ENCODE results near the gene COL16A1.

DNA sequence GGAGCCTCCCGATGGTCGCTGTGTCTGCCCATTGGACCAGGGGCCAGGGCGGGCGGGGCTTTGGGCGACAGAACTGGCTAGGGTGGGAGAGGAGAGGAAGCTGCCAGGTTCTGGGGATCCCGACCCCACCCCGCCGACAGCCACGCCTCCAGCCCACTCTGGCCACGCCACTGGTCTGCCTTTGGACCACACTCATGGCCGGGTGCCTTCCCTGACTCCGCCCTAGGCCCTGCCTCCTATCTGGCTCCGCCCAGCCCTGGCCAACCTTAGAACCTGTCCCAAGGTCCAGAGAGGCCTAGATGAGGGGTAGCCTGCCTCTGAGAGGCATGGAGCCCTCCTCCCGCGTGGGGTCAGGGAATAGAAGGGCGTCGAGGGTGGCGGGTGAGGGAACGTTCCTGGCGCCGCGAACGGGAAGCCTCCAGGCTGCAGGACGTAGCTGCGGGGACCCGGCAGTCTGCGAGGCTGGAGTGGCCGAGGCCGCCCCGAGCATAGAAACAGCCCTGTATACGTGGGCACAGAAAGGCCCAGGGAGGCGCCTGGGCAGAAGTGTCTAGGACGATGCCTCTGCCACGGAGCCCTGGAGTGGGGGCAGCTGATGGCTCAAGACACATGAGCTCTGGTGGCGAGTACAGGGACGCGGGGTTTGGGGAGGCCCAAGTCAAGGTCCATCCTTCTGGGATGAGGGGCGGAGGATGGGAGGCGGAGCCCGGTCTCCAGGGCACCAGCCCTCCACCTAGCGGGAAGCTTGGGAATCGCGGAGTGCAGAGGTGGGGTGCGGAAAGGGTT is 11.5 kb upstream of the COL16A1 start:
- TF ChIP-seq, protein P1, sequence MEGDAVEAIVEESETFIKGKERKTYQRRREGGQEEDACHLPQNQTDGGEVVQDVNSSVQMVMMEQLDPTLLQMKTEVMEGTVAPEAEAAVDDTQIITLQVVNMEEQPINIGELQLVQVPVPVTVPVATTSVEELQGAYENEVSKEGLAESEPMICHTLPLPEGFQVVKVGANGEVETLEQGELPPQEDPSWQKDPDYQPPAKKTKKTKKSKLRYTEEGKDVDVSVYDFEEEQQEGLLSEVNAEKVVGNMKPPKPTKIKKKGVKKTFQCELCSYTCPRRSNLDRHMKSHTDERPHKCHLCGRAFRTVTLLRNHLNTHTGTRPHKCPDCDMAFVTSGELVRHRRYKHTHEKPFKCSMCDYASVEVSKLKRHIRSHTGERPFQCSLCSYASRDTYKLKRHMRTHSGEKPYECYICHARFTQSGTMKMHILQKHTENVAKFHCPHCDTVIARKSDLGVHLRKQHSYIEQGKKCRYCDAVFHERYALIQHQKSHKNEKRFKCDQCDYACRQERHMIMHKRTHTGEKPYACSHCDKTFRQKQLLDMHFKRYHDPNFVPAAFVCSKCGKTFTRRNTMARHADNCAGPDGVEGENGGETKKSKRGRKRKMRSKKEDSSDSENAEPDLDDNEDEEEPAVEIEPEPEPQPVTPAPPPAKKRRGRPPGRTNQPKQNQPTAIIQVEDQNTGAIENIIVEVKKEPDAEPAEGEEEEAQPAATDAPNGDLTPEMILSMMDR (IDR thresholded peaks at IDR 0.05; ENCODE audit: low read length) = peak; percentile 65
- no peak for TF ChIP-seq EZH2 (optimal IDR thresholded peaks at IDR 0.05; ENCODE audit: low read depth, low read length)

All from MM.1S (cell line).